Measurements from ENCODE around the gene PRPH2. TPM values are rescaled to one million over a fixed set of nuclear protein-coding genes. Genes with fewer than 3 reads are reported as not detected.

The PRPH2 gene
- total and polyA plus RNA-seq, 2 donors: 1.1 to 5.1 TPM

- Histone ChIP-seq H3K4me3 (ENCODE audit: low read depth, low read length) (no peak overlapping the region), H3K36me3 (ENCODE audit: insufficient read depth) (no peaks in the 10 kb centered on the region), H3K27ac (ENCODE audit: low read depth) (no peak overlapping the region), H3K4me1 (ENCODE audit: insufficient read depth) (no peaks in the 10 kb centered on the region)
- DNase-seq (ENCODE audit: extremely low spot score): no peak
- 89% methylated on average over 2 of the region's 2 CpGs for WGBS
These were observed 20.2 kb downstream of the PRPH2 start for GRCh38 chr6:42702200-42702599.

GRCh38 chr6:42698217-42698616 is 24.2 kb downstream of the PRPH2 start:
- Histone ChIP-seq H3K36me3 (ENCODE audit: insufficient read depth) (no peaks in the 10 kb centered on the region), H3K4me1 (ENCODE audit: insufficient read depth) (no peaks in the 10 kb centered on the region), H3K27ac (ENCODE audit: low read depth) (no peak overlapping the region), H3K4me3 (ENCODE audit: low read depth, low read length) (no peak overlapping the region)
- WGBS: 80% methylated on average over 13 of the region's 13 CpGs
- DNase-seq (ENCODE audit: extremely low spot score): no peak

GRCh38 chr6:42697268-42697655 is 25.1 kb downstream of the PRPH2 start:
- Histone ChIP-seq H3K36me3 (ENCODE audit: insufficient read depth) (no peaks in the 10 kb centered on the region), H3K4me3 (ENCODE audit: low read depth, low read length) (no peak overlapping the region), H3K4me1 (ENCODE audit: insufficient read depth) (no peaks in the 10 kb centered on the region), H3K27ac (ENCODE audit: low read depth) (no peak overlapping the region)
- WGBS: 89% methylated on average over 5 of the region's 5 CpGs
- no peak for DNase-seq (ENCODE audit: extremely low spot score)

- WGBS: 60% methylated on average over 7 of the region's 7 CpGs
- no peak overlapping the region for H3K4me3 ChIP-seq (ENCODE audit: low read depth, low read length)
- H3K4me1 ChIP-seq (ENCODE audit: insufficient read depth): no peaks in the 10 kb centered on the region
- DNase-seq (ENCODE audit: extremely low spot score): no peak
- H3K27ac ChIP-seq (ENCODE audit: low read depth): no peak overlapping the region
- no peaks in the 10 kb centered on the region for H3K36me3 ChIP-seq (ENCODE audit: insufficient read depth)
These were observed 25.7 kb downstream of the PRPH2 start for GRCh38 chr6:42696526-42697267.

GRCh38 chr6:42694586-42694985 is 27.8 kb downstream of the PRPH2 start:
- Histone ChIP-seq H3K36me3 (ENCODE audit: insufficient read depth) (peaks cover 2% of the 10 kb centered on the region), H3K4me1 (ENCODE audit: insufficient read depth) (no peaks in the 10 kb centered on the region), H3K27ac (ENCODE audit: low read depth) (no peak overlapping the region), H3K4me3 (ENCODE audit: low read depth, low read length) (no peak overlapping the region)
- whole genome bisulfite sequencing: 40% methylated on average over 4 of the region's 4 CpGs
- DNase-seq (ENCODE audit: extremely low spot score): no peak

GRCh38 chr6:42693725-42694323 is 28.6 kb downstream of the PRPH2 start:
- Histone ChIP-seq H3K4me1 (ENCODE audit: insufficient read depth) (no peaks in the 10 kb centered on the region), H3K4me3 (ENCODE audit: low read depth, low read length) (no peak overlapping the region), H3K36me3 (ENCODE audit: insufficient read depth) (peaks cover 2% of the 10 kb centered on the region), H3K27ac (ENCODE audit: low read depth) (no peak overlapping the region)
- 97% methylated on average over 2 of the region's 2 CpGs for WGBS
- no peak for DNase-seq (ENCODE audit: extremely low spot score)

GRCh38 chr6:42692137-42692911 is 30.1 kb downstream of the PRPH2 start:
- no peak overlapping the region for H3K4me3 ChIP-seq (ENCODE audit: low read depth, low read length)
- H3K27ac ChIP-seq (ENCODE audit: low read depth): no peak overlapping the region
- H3K36me3 ChIP-seq (ENCODE audit: insufficient read depth): peaks cover 2% of the 10 kb centered on the region
- no peaks in the 10 kb centered on the region for H3K4me1 ChIP-seq (ENCODE audit: insufficient read depth)
- no peak for DNase-seq (ENCODE audit: extremely low spot score)
- 73% methylated on average over 4 of the region's 4 CpGs for WGBS

GRCh38 chr6:42690872-42691271 is 31.5 kb downstream of the PRPH2 start:
- WGBS: 89% methylated on average over 2 of the region's 2 CpGs
- Histone ChIP-seq H3K27ac (ENCODE audit: low read depth) (no peak overlapping the region), H3K4me1 (ENCODE audit: insufficient read depth) (no peaks in the 10 kb centered on the region), H3K36me3 (ENCODE audit: insufficient read depth) (peaks cover 3% of the 10 kb centered on the region), H3K4me3 (ENCODE audit: low read depth, low read length) (no peak overlapping the region)
- DNase-seq (ENCODE audit: extremely low spot score): no peak

- Histone ChIP-seq H3K4me1 (ENCODE audit: insufficient read depth) (no peaks in the 10 kb centered on the region), H3K4me3 (ENCODE audit: low read depth, low read length) (no peak overlapping the region), H3K27ac (ENCODE audit: low read depth) (no peak overlapping the region), H3K36me3 (ENCODE audit: insufficient read depth) (peaks cover 3% of the 10 kb centered on the region)
- 92% methylated on average over 5 of the region's 5 CpGs for WGBS
- DNase-seq (ENCODE audit: extremely low spot score): no peak
These were observed 32.2 kb downstream of the PRPH2 start for GRCh38 chr6:42690151-42690702.

- 93% methylated on average over 7 of the region's 7 CpGs for WGBS
- H3K27ac ChIP-seq (ENCODE audit: low read depth): no peak overlapping the region
- no peaks in the 10 kb centered on the region for H3K4me1 ChIP-seq (ENCODE audit: insufficient read depth)
- DNase-seq (ENCODE audit: extremely low spot score): no peak
- no peak overlapping the region for H3K4me3 ChIP-seq (ENCODE audit: low read depth, low read length)
- peaks cover 3% of the 10 kb centered on the region for H3K36me3 ChIP-seq (ENCODE audit: insufficient read depth)
These were observed 33.0 kb downstream of the PRPH2 start for GRCh38 chr6:42689371-42689770.

- DNase-seq (ENCODE audit: extremely low spot score): no peak
- H3K36me3 ChIP-seq (ENCODE audit: insufficient read depth): peaks cover 3% of the 10 kb centered on the region
These were observed 34.1 kb downstream of the PRPH2 start for GRCh38 chr6:42688281-42688680.

GRCh38 chr6:42679358-42679757 is 43.0 kb downstream of the PRPH2 start:
- Histone ChIP-seq H3K4me1 (ENCODE audit: insufficient read depth) (no peaks in the 10 kb centered on the region), H3K27ac (ENCODE audit: low read depth) (no peak overlapping the region), H3K4me3 (ENCODE audit: low read depth, low read length) (no peak overlapping the region), H3K36me3 (ENCODE audit: insufficient read depth) (peaks cover 4% of the 10 kb centered on the region)
- 93% methylated on average over 5 of the region's 5 CpGs for WGBS
- no peak for DNase-seq (ENCODE audit: extremely low spot score)

More at GRCh38 chr6:42688281-42688680, 34.1 kb downstream of the PRPH2 start:
- Histone ChIP-seq H3K4me1 (ENCODE audit: insufficient read depth) (no peaks in the 10 kb centered on the region), H3K4me3 (ENCODE audit: low read depth, low read length) (no peak overlapping the region), H3K27ac (ENCODE audit: low read depth) (no peak overlapping the region)
- 73% methylated on average over 3 of the region's 3 CpGs for WGBS

- no peak for DNase-seq (ENCODE audit: extremely low spot score)
- peaks cover 13% of the 10 kb centered on the region for H3K36me3 ChIP-seq (ENCODE audit: insufficient read depth)
- no peak overlapping the region for H3K4me3 ChIP-seq (ENCODE audit: low read depth, low read length)
- no peaks in the 10 kb centered on the region for H3K4me1 ChIP-seq (ENCODE audit: insufficient read depth)
- WGBS: 92% methylated on average over 3 of the region's 3 CpGs
- no peak overlapping the region for H3K27ac ChIP-seq (ENCODE audit: low read depth)
These were observed 47.6 kb downstream of the PRPH2 start for GRCh38 chr6:42674780-42675179.
